Neural cell (in vitro differentiated cells): ENCODE measurements around the gene MTG1. TPM values are rescaled to one million over a fixed set of nuclear protein-coding genes. Genes with fewer than 3 reads are reported as not detected.

Experiments
- H2AFZ ChIP-seq: fragments of 200-600, 300-800 bp; sonication (generic), shearing (Covaris generic); 2 replicates; pipeline ENCODE4 v1.6.0; 2014; ENCODE audit warnings: low read depth, mild to moderate bottlenecking, antibody characterized with exemption, low read length, moderate library complexity
- H3F3A ChIP-seq: fragments of 200-600 bp; shearing (Covaris generic); 2 replicates; pipeline ENCODE4 v1.6.1; 2016; ENCODE audit warnings: mild to moderate bottlenecking, moderate library complexity, mixed read lengths, antibody characterized with exemption, low read length; ENCODE audit not compliant: insufficient read depth, poor library complexity, severe bottlenecking
- H3K27ac ChIP-seq: fragments of 200-600, 300-800 bp; sonication (generic), shearing (Covaris generic); 2 replicates; pipeline ENCODE4 v1.5.1; 2014; ENCODE audit warnings: mild to moderate bottlenecking, low read length, moderate library complexity
- H3K27me3 ChIP-seq: fragments of 300-800, 200-600 bp; sonication (generic), shearing (Covaris generic); 2 replicates; pipeline ENCODE4 v1.6.0; 2014; ENCODE audit warnings: mild to moderate bottlenecking, low read depth, low read length, moderate library complexity; ENCODE audit not compliant: insufficient read depth
- H3K36me3 ChIP-seq: fragments of 300-800, 200-600 bp; sonication (generic), shearing (Covaris generic); 2 replicates; pipeline ENCODE4 v1.5.1; 2014; ENCODE audit warnings: mild to moderate bottlenecking, antibody characterized with exemption, low read length, moderate library complexity; ENCODE audit not compliant: insufficient read depth
- H3K4me2 ChIP-seq: fragments of 300-800, 200-600 bp; sonication (generic), shearing (Covaris generic); 2 replicates; pipeline ENCODE4 v1.6.0; 2014; ENCODE audit warnings: mild to moderate bottlenecking, low read length
- H3K4me3 ChIP-seq: fragments of 300-800, 200-600 bp; sonication (generic), shearing (Covaris generic); 2 replicates; pipeline ENCODE4 v1.5.1; 2014; ENCODE audit warnings: mild to moderate bottlenecking, low read length, moderate library complexity
- H3K79me2 ChIP-seq: fragments of 200-600 bp; shearing (Covaris generic); replicated peaks from 2 replicates; pipeline ENCODE4 v1.6.0; 2014; ENCODE audit warnings: mild to moderate bottlenecking, low read length, moderate library complexity; ENCODE audit not compliant: insufficient read depth
- H3K9ac ChIP-seq: fragments of 300-800, 200-600 bp; sonication (generic), shearing (Covaris generic); 2 replicates; pipeline ENCODE4 v1.6.1; 2016; ENCODE audit warnings: mild to moderate bottlenecking, low read length, mixed read lengths
- H3K9me2 ChIP-seq: fragments of 200-600 bp; shearing (Covaris generic); 2 replicates; pipeline ENCODE4 v1.6.1; 2016; ENCODE audit warnings: mild to moderate bottlenecking, low read length, mixed read lengths; ENCODE audit not compliant: insufficient read depth
- H3K9me3 ChIP-seq: fragments of 200-600, 300-800 bp; sonication (generic), shearing (Covaris generic); 2 replicates; pipeline ENCODE4 v1.6.1; 2016; ENCODE audit warnings: mild to moderate bottlenecking, mixed run types, low read length, moderate library complexity, mixed read lengths
- H4K20me1 ChIP-seq: fragments of 200-600 bp; shearing (Covaris generic); 2 replicates; pipeline ENCODE4 v1.6.1; 2016; ENCODE audit warnings: mild to moderate bottlenecking, mixed run types; ENCODE audit not compliant: insufficient read depth
- EP300 ChIP-seq: fragments of 450-650 bp; conservative IDR thresholded peaks from 2 replicates; pipeline ENCODE4 v1.6.1; 2014; ENCODE audit warnings: antibody characterized with exemption, mild to moderate bottlenecking, moderate library complexity; ENCODE audit not compliant: poor library complexity, severe bottlenecking
- EZH2 ChIP-seq: fragments of 200-600, 300-800 bp; shearing (Covaris generic), sonication (generic); IDR thresholded peaks from 2 replicates; pipeline ENCODE4 v1.6.1; 2014; ENCODE audit warnings: antibody characterized with exemption, low read length, borderline replicate concordance, mild to moderate bottlenecking; ENCODE audit not compliant: insufficient read depth, poor library complexity, severe bottlenecking
- MXI1 ChIP-seq: fragments of 450-650 bp; conservative IDR thresholded peaks from 2 replicates; pipeline ENCODE4 v1.6.1; 2014; ENCODE audit warnings: antibody characterized with exemption, mild to moderate bottlenecking; ENCODE audit not compliant: poor library complexity, severe bottlenecking
- POLR2AphosphoS5 ChIP-seq: IDR thresholded peaks from 2 replicates; pipeline ENCODE4 v1.6.1; 2012
- RAD21 ChIP-seq: fragments of 450-650 bp; conservative IDR thresholded peaks from 2 replicates; pipeline ENCODE4 v1.6.1; 2014; ENCODE audit warnings: antibody characterized with exemption, mild to moderate bottlenecking, moderate library complexity
- SMC3 ChIP-seq: fragments of 450-650 bp; conservative IDR thresholded peaks from 2 replicates; pipeline ENCODE4 v1.6.1; 2014; ENCODE audit warnings: antibody characterized with exemption, mild to moderate bottlenecking, moderate library complexity; ENCODE audit not compliant: poor library complexity
- TAF1 ChIP-seq: IDR thresholded peaks from 2 replicates; pipeline ENCODE4 v1.6.1; 2012; ENCODE audit warnings: low read depth
- polyA plus RNA-seq: library from polyadenylated mRNA; depleted of rRNA; stranded (reverse); fragments of >200 nt; gene quantifications from 2 replicates; pipeline ENCODE4 v1.2.3, GENCODE V29; 2014
- TF ChIP-seq, protein P1 (sequence below): fragments of 450-650 bp; IDR thresholded peaks from 2 replicates; pipeline ENCODE4 v1.5.1; 2014; ENCODE audit warnings: antibody characterized with exemption, mild to moderate bottlenecking, moderate library complexity; ENCODE audit not compliant: poor library complexity, severe bottlenecking
- TF ChIP-seq, protein P2 (sequence below): IDR thresholded peaks from 2 replicates; pipeline ENCODE4 v1.6.1; 2012; ENCODE audit warnings: borderline replicate concordance

The MTG1 gene
- polyA plus RNA-seq, 1 donor from 2014 or later: 52.3 TPM

DNA sequence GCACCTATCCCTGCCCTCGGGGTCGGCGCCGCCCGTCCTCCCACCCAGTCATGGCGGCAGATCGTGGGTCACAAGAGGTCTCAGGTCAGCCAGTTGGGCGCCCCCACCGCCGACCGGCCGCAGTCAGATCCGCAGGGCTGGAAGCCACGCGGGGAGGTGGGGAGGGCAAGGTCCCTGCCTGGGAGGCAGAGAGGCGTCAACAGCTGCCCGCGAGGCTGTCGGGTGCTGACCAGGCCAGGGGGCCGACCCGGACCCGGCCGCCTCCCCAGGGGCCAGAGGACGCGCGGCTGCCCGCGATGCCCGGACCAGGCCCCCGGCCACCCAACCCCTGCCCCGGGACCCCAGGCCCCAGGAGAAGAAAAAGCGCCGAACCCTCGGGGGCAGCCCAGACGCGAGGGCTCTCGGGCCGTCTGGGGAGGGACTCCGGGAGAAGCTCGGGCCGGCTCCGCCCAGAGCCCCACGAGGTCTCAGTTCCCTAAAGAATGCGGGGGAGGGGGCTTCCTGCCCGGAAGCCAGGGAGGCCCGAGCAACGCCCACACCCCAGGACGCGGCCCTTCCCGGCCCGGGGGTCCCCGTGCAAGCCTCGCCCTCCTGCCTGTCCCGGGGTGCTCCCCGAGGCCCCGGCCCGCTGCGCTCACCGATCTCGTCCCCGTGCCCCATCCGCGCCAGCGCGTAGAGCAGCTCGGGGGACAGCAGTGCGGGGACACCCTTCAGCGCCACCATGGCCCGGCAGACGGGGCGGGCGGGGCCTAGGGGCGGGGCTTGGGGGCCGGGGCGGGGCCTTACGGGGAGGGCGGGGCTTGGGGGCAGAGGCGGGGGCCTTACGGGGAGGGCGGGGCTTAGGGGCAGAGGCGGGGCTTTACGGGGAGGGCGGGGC lies 36.4 kb upstream of the MTG1 start, which contains the start of gene FUOM:
FUOM (minus strand) TSS at position 735 of the 877 bp plus-strand sequence; CDS start at position 723, 12 bp downstream.
- Histone ChIP-seq H2AFZ (no peak within 1 kb of the TSS), H3K27ac (no peak within 1 kb of the TSS), H3K4me2 (no peak within 1 kb of the TSS), H3K9me3 (peaks cover 2% of the 10 kb centered on the region), H3K79me2 (no peaks in the 10 kb centered on the region), H4K20me1 (no peaks in the 10 kb centered on the region), H3K9ac (no peak within 1 kb of the TSS), H3K27me3 (no peaks in the 10 kb centered on the region), H3K4me3 (no peak within 1 kb of the TSS), H3K36me3 (no peaks in the 10 kb centered on the region), H3K9me2 (no peaks in the 10 kb centered on the region), H3F3A (no peaks in the 10 kb centered on the region)
- TF ChIP-seq POLR2AphosphoS5 (no peak), TAF1 (no peak), EZH2 (no peak), MXI1 (no peak), SMC3 (no peak), RAD21 (no peak), EP300 (no peak)
- TF ChIP-seq, protein P1, sequence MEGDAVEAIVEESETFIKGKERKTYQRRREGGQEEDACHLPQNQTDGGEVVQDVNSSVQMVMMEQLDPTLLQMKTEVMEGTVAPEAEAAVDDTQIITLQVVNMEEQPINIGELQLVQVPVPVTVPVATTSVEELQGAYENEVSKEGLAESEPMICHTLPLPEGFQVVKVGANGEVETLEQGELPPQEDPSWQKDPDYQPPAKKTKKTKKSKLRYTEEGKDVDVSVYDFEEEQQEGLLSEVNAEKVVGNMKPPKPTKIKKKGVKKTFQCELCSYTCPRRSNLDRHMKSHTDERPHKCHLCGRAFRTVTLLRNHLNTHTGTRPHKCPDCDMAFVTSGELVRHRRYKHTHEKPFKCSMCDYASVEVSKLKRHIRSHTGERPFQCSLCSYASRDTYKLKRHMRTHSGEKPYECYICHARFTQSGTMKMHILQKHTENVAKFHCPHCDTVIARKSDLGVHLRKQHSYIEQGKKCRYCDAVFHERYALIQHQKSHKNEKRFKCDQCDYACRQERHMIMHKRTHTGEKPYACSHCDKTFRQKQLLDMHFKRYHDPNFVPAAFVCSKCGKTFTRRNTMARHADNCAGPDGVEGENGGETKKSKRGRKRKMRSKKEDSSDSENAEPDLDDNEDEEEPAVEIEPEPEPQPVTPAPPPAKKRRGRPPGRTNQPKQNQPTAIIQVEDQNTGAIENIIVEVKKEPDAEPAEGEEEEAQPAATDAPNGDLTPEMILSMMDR: no peak
- TF ChIP-seq, protein P2, sequence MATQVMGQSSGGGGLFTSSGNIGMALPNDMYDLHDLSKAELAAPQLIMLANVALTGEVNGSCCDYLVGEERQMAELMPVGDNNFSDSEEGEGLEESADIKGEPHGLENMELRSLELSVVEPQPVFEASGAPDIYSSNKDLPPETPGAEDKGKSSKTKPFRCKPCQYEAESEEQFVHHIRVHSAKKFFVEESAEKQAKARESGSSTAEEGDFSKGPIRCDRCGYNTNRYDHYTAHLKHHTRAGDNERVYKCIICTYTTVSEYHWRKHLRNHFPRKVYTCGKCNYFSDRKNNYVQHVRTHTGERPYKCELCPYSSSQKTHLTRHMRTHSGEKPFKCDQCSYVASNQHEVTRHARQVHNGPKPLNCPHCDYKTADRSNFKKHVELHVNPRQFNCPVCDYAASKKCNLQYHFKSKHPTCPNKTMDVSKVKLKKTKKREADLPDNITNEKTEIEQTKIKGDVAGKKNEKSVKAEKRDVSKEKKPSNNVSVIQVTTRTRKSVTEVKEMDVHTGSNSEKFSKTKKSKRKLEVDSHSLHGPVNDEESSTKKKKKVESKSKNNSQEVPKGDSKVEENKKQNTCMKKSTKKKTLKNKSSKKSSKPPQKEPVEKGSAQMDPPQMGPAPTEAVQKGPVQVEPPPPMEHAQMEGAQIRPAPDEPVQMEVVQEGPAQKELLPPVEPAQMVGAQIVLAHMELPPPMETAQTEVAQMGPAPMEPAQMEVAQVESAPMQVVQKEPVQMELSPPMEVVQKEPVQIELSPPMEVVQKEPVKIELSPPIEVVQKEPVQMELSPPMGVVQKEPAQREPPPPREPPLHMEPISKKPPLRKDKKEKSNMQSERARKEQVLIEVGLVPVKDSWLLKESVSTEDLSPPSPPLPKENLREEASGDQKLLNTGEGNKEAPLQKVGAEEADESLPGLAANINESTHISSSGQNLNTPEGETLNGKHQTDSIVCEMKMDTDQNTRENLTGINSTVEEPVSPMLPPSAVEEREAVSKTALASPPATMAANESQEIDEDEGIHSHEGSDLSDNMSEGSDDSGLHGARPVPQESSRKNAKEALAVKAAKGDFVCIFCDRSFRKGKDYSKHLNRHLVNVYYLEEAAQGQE: no peak

DNA sequence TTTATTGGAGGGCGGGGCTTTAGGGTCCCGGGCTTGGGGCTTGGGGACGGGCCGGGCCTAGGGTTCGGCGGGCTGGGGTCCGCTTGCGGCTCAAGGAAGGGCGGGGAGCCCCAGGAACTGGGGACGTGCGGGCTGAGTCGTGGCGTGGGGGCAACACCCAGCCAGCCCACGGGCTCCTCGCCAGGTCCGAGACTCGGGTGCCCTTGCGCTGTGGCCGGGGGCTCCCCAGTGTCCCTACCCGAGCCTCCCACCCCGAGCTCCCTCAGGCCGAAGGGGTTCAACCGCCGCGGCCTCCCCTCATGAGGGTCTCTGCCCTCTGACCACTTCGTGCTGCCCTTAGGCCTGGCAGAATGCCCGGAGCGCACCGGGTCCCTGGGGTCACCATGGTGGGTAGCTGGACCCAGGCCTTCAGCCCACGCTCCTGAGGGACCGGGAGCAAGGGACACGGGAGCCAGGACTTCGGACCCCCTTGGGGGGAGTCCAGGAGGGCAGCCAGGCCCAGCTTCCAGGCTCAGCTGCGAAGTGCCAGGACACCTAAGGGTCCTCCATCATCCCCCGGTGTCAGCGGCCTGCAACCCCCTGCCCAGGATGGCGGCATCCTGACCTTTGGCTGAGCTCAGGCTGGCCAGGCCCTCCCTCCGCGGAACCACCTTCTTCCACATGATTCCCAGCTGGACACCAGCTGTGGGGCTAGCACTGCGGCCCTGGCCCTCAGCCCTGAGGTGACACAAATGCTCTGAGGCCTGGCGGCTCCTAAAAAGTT lies 35.6 kb upstream of the MTG1 start:
- Histone ChIP-seq H3F3A (no peaks in the 10 kb centered on the region), H3K4me3 (no peak overlapping the region), H3K27me3 (no peaks in the 10 kb centered on the region), H3K79me2 (no peaks in the 10 kb centered on the region), H3K9me2 (no peaks in the 10 kb centered on the region), H3K27ac (no peak overlapping the region), H2AFZ (no peak overlapping the region), H4K20me1 (no peaks in the 10 kb centered on the region), H3K4me2 (no peak overlapping the region), H3K9me3 (peaks cover 2% of the 10 kb centered on the region), H3K9ac (no peak overlapping the region), H3K36me3 (no peaks in the 10 kb centered on the region)
- TF ChIP-seq MXI1 (no peak), EZH2 (no peak), TAF1 (no peak), POLR2AphosphoS5 (no peak), RAD21 (no peak), EP300 (no peak), SMC3 (no peak)
- TF ChIP-seq, protein P1: no peak
- TF ChIP-seq, protein P2: no peak
